Central memory CD4-positive, alpha-beta T cell (primary cell): ENCODE results near the gene RNF212.
"Not testable (repeated sequence)": the region's sequence is repeated elsewhere in the genome, so short reads cannot be mapped to it uniquely, and the experiment has no call there.

Source experiments
- DNase-seq: peaks from one replicate; pipeline ENCODE4 v3.0.0; 2022

Gene RNF212

GRCh38 chr4:1060621-1061020 lies 52.7 kb downstream of the RNF212 start:
- DNase-seq, result no peak

- DNase-seq, result no peak
Observed at GRCh38 chr4:1060121-1060520, 53.2 kb downstream of the RNF212 start.

- no peak for DNase-seq
Observed at GRCh38 chr4:1058997-1059665, 54.2 kb downstream of the RNF212 start.

GRCh38 chr4:1058198-1058996 lies 55.0 kb downstream of the RNF212 start:
- no peak for DNase-seq

- no peak for DNase-seq
Observed at GRCh38 chr4:1057403-1057745, 56.0 kb downstream of the RNF212 start.

- DNase-seq, result no peak
Observed at GRCh38 chr4:1056671-1057402, 56.5 kb downstream of the RNF212 start.

- peak; percentile 91 for DNase-seq
Observed at GRCh38 chr4:1055721-1056590, 57.4 kb downstream of the RNF212 start.

GRCh38 chr4:1055243-1055701 lies 58.1 kb downstream of the RNF212 start:
- not testable (repeated sequence) for DNase-seq

- not testable (repeated sequence) for DNase-seq
Observed at GRCh38 chr4:1054696-1055242, 58.6 kb downstream of the RNF212 start.

- DNase-seq, result not testable (repeated sequence)
Observed at GRCh38 chr4:1053891-1054290, 59.5 kb downstream of the RNF212 start.

GRCh38 chr4:1053080-1053661 lies 60.2 kb downstream of the RNF212 start:
- DNase-seq, result no peak

GRCh38 chr4:1052231-1052671 lies 61.1 kb downstream of the RNF212 start:
- DNase-seq, result no peak

GRCh38 chr4:1051472-1051871 lies 61.9 kb downstream of the RNF212 start:
- DNase-seq, result no peak

- no peak for DNase-seq
Observed at GRCh38 chr4:1050486-1051213, 62.7 kb downstream of the RNF212 start.

GRCh38 chr4:1049591-1049905 lies 63.8 kb downstream of the RNF212 start:
- no peak for DNase-seq

GRCh38 chr4:1048773-1049590 lies 64.4 kb downstream of the RNF212 start:
- DNase-seq, result no peak

- DNase-seq, result no peak
Observed at GRCh38 chr4:1047976-1048772, 65.2 kb downstream of the RNF212 start.

GRCh38 chr4:1047106-1047975 lies 66.0 kb downstream of the RNF212 start:
- DNase-seq, result no peak
